ENCODE results near the gene VPS37C. TPM values are rescaled to one million over a fixed set of nuclear protein-coding genes. Genes with fewer than 3 reads are reported as not detected.
A peak's percentile ranks its signal among the peaks of the same experiment; 100 is the strongest.
"Not testable (repeated sequence)": the region's sequence is repeated elsewhere in the genome, so short reads cannot be mapped to it uniquely, and the experiment has no call there.

The VPS37C gene
- total RNA-seq, 1 donor from 2014 or later, result 15.8 TPM

DNA sequence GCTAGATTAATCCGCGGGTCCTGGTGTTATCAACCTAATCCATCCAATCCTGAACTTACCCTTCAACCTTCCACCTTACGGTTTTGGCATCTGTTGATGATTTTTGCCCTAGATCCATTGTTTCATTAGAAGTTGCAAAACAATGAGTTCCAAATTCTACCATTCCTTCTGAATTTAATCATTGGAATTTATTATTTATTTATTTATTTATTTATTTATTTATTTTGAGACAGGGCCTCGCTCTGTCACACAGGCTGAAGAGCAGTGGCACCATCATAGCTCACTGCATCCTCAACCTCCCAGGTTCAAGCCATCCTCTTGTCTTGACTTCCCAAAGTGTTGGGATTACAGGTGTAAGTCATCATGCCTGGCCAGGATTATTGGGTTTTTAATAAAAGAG is 20.3 kb upstream of the VPS37C start:
- ATAC-seq (no peak), DNase-seq (no peak)
- intact Hi-C loops (cut with micrococcal nuclease), result no loop called here

DNA sequence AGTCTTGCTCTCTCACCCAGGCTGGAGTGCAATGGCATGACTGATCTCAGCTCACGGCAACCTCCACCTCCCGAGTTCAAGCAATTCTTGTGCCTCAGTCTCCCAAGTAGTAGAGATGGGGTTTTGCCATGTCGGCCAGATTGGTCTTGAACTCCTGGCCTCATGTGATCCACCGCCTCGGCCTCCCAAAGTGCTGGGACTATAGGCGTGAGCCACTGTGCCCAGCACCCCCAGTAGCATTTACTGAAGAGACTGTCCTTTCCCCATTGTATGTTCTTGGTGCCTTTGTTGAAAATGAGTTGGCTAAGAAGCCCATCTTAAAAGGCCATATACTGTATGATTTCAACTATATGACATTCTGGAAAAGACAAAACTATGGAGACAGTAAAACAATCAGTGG is 19.0 kb upstream of the VPS37C start:
- ATAC-seq; intact Hi-C loops (cut with micrococcal nuclease); DNase-seq: not testable (repeated sequence)

DNA sequence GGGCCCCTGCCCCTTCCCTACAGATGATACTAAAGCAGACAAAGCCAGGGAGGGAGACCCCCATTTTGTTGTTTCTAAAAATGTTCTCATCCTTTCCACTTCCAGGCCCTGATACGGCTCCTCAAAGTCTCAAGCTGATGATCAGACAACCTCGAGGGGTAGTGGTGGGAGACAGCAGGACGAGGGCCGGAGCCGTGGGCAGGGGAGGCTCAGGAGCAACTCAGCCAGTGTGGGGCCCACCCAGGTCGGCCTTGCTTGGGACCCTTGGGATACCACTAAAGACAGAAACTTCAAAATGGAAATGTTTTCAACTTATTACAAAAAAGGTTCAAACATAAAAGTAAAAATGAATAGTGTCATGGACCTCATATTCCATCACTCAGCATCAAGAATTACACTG is 15.2 kb upstream of the VPS37C start:
- ATAC-seq, result no peak
- intact Hi-C loops (cut with micrococcal nuclease), result no loop called here

DNA sequence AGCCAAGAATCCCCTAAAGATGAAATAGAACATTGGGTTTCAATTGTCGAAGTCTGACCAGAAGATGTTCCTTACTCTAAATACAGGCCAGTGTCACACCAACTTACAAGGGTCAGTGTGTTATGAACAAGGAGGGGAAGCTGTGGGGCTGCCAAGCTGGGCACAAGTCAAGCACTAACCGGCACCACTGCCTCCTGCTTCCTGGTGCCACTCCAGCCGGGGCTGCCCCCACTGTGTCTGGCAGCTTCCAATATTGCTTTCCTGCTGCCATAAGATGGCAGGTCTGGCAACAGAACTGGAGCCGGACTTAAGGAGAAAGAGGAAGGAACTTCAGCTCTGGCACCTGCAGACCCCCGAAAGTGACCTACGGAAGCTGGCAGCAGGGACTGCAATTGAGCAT is 13.7 kb upstream of the VPS37C start:
- ATAC-seq, result no peak
- no peak for DNase-seq
- intact Hi-C loops (cut with micrococcal nuclease), result no loop called here

More for the DNA sequence above, 15.2 kb upstream of the VPS37C start:
- DNase-seq, result no peak

DNA sequence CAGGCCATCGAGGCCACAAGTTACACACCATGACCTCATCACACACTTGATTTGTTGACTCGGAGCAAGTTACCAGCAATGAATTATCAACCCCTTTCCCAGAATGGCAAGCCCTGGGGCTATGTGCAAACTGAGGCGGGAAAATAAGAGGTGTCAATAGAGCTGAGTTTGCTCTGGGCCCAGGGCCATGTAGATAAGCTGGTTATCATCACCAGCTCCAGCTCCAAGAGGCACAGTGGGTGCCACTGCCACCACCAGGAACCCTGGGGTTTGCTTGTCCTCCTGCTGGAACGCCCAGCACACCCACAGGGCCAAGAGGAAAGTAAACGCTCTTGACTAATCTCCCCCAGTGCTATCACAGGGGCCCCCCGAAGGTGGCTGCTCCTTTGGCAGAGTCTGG is 13.0 kb upstream of the VPS37C start:
- DNase-seq (no peak), ATAC-seq (peak; percentile 35)
- intact Hi-C loops (cut with micrococcal nuclease), result no loop called here

DNA sequence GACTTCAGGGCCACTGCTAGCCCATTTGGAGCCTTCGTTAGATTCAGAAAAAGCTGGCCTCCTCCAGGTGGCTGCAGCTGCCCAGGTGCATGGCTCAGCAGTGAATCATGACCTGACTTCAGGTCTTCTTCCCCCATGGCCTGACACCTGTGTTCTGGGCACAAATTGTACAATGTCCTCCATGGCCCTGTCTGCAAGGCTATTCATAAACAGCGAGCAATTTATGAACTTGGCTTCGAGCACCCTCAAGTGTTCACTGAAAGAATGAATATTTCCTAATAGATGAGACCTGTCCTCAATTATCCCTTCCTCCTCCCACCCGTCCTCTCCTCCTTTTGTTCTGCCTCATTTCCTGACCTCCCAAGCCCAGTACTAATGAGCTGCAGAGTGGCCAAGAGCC is 12.2 kb upstream of the VPS37C start:
- ATAC-seq (no peak), DNase-seq (no peak)
- intact Hi-C loops (cut with micrococcal nuclease), result no loop called here

DNA sequence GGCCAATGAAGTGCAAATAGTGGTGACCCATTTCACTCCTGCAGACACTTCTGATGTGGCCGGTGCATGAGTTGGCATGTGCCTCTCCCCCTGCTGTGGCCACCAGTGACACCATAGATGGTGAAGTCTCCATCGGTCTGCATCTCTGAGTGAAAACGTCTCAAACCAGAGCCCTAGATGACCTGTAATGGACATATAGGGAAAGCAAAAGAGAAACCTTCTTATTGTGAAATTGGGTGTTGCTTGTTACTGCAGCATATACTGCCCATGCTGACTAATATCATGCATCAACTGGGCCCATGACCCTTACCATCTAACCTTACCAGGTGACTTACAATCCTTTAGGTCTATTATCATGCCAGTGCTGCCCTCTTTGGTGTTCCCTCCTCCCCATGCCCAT is 11.7 kb upstream of the VPS37C start:
- DNase-seq (no peak), ATAC-seq (no peak)
- intact Hi-C loops (cut with micrococcal nuclease), result no loop called here

DNA sequence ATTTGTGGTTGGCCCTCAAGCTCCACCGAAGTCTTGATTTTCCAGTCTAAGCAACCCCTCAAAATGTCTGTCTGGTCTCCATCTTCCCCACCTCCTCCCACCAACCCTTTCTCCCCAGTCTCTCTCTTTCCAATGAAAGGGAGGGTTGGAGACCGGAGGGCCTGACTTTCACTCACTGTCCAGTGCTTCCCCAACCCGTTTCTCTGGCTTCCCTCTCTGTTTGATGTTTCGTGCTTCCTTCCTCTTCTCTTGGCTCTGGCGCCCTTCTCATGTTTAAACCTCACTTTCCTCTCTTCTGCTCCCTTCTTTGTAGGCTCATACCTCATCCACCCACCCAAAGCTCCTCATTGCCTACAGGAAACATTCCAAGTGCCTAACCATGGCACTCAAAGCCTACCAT is 11.1 kb upstream of the VPS37C start:
- no peak for DNase-seq
- intact Hi-C loops (cut with micrococcal nuclease), result no loop called here

DNA sequence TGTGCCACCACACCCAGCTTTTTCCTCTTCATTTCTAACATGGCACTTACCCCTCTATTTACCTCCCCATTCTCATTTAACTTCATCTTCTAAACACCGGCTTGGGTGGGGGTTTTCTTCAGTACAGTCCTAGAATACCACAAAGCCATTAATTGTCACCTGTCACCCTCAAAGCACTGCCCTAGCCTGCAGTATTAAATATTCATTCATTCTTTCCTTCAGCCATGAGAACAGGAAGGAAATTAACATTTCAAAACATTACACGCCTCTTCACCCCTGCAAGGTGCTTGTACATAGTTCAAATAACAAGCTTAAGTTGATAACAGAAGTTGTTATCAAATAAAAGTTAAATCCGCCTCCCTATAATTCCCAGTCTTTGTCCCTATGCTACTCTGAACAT is 10.7 kb upstream of the VPS37C start:
- ATAC-seq (no peak), DNase-seq (no peak)
- intact Hi-C loops (cut with micrococcal nuclease), result no loop called here

More for the DNA sequence above, 11.1 kb upstream of the VPS37C start:
- ATAC-seq, result no peak

DNA sequence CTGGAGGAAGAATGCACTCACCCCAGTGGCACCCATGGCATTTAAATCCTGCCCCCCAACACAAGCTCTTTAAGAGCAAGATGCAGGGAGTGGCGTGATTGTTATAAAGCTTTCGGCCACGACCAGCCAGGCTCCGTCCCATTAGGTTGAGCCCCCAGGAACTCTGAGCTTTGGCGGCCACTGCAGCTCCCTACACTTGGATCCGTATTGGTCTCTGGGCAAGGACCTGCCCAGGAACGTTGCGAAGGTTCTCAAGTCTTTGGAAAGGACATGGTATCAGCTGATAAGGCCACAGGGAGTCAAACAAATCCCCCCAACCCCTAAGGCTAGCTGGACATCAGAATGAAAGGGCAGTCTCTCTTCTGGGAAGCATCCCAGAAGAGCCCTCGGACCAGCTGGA is 9.3 kb upstream of the VPS37C start:
- no peak for ATAC-seq
- no peak for DNase-seq
- intact Hi-C loops (cut with micrococcal nuclease), result no loop called here

DNA sequence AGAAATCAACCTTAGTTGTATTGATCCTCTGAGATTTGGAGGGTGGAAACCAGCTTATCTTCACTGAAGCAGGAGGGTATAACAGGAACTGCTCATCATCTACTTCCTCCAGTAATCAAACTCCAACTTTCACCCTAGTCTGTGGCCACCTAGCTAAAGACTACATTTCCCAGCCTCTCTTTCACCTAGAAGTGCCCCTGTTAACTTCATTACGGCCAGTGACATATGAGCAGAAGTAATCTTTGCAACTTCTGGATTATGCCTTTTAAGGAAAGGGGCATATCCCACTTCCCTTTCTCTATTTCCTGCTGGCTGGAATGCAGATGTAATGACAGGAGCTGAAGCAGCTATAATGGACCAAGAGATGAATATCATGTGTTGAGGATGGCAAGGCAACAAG is 7.6 kb upstream of the VPS37C start:
- DNase-seq (no peak), ATAC-seq (no peak)
- intact Hi-C loops (cut with micrococcal nuclease), result no loop called here

DNA sequence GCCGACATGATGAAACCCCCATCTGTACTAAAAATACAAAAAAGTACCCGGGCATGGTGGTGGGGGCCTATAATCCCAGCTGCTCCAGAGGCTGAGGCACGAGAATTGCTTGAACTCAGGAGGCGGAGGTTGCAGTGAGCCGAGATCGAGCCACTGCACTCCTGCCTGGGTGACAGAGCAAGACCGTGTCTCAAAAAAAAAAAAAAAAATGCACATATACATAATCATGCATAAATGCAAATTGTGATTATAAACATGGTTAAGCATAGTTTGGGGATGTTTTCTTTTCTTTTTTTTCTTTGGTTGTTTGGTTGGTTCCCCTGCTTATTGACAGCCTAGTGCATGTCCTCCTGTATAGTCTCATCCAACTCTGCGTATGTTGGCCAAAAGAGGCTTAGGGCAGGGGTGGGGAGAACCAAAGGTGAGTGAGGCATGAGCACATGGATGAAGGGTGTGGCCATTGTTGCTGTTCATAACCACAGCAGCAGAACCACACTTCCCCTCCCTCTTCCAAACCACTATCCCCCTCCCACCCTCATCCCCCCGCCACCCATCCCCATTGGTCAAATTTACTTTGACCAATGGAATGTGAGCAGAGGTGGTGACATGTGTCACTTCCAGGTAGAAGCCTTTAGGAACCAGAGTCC is 6.9 kb upstream of the VPS37C start:
- no peak for DNase-seq
- intact Hi-C loops (cut with micrococcal nuclease), result no loop called here
- no peak for ATAC-seq

DNA sequence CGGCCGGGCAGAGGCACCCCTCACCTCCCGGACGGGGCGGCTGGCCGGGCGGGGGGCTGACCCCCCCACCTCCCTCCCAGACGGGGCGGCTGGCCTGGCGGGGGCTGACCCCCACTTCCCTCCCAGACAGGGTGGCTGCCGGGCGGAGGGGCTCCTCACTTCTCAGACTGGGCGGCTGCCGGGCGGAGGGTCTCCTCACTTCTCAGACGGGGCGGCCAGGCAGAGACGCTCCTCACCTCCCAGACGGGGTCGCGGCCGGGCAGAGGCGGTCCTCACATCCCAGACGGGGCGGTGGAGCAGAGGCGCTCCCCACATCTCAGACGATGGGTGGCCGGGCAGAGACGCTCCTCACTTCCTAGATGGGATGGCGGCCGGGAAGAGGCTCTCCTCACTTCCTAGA is 5.1 kb upstream of the VPS37C start:
- ATAC-seq; DNase-seq; intact Hi-C loops (cut with micrococcal nuclease): not testable (repeated sequence)

DNA sequence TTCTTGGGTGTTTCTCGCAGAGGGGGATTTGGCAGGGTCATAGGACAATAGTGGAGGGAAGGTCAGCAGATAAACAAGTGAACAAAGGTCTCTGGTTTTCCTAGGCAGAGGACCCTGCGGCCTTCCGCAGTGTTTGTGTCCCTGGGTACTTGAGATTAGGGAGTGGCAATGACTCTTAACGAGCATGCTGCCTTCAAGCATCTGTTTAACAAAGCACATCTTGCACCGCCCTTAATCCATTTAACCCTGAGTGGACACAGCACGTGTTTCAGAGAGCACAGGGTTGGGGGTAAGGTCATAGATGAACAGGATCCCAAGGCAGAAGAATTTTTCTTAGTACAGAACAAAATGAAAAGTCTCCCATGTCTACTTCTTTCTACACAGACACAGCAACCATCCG is 4.6 kb upstream of the VPS37C start:
- intact Hi-C loops (cut with micrococcal nuclease); DNase-seq; ATAC-seq: not testable (repeated sequence)

DNA sequence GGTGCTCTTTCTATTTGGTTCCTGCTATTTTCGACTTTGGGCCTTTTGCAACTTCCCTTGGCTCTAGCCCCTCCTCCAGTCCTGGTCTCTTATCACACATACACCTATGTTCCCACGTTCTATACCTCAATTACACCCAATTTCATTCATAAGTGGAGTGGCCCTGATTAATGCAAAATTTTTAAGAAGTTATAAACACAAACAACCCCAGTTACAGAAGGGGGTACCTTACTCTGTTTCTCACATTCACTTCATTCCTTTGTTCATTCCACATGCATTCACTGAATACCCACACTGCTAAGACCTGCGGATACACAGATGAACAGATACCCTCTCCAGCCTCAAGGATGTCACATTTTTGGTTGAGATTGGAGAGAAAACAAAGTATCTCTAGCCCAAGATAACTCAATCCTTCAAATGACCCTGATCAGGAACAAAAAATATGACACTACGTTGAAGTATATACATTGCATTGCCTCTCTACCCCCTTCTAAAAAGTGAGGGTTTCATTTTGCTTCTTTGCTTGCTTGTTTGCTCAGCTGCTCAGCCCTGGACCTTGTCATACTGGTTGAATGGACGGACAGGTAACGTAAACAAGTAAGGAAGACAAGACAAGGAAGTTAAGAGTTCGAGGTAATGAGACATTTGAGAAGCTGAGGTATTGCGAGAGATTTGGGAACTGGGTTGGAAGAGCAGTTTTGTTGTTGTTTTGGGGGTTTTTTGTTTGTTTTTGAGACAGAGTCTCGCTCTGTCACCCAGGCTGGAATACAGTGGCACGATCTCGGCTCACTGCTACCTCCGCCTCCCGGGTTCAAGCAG is 3.6 kb upstream of the VPS37C start:
- no peak for DNase-seq
- intact Hi-C loops (cut with micrococcal nuclease), result no loop called here
- ATAC-seq, result no peak

DNA sequence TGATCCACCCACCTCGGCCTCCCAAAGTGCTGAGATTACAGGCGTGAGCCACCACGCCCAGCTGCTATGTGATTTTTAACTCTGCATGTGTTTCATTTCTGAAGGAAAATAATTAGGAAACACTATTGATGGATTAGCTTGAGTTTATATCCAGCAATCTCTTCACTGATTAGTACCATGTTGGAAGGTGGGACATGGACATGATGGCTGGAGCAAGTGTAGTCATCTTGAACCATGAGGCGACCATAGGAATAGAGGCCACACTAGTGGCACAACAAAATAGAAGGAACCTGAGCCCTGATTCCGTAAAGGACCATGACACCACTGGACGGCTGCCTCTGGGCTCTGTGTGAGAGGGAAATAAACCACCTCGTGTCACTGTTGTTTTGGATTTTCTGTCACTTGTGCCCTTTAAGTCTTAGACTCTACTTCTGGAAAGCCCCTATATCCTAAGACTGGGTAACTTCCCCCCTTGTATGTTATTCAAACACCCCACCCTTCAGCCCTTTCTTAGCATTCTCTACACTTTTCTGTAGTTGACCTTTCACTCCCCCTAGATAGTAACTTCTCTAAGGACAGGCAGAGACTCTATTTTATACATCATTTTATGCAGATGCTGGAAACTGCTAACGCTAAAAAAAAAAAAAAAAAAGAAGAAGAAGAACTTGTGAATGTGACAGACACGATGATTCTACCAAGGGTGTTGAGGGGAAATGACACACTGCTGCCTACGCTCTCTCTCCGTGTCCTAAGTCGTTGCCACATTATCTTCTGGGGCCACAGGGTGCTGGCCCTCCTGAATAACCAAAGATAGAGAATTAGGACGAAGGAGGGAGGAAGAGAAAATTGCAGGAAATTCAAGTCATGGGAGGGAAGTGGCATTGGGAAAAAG is 2.7 kb upstream of the VPS37C start:
- DNase-seq (no peak), ATAC-seq (no peak)
- intact Hi-C loops (cut with micrococcal nuclease), result no loop called here

DNA sequence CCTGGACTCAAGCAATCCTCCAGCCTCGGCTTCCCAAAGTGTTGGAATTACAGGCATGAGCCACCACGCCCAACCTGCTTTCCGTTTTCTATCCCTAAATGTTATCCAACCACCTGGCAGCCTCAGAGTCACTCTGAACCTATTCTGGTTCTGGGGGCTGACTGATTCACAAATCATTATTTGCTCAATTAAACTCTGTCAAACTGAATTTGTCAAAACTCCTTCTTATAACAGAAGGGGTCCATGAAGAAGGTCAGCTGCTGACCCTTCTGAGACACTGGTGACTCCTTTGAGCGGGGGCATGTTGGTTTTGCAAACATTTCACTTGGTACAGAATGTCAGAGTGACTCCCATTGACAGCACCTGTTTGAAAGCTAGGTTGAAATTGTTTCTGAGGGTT is 1.8 kb upstream of the VPS37C start:
- DNase-seq, result no peak
- intact Hi-C loops (cut with micrococcal nuclease), result no loop called here
- ATAC-seq, result no peak

DNA sequence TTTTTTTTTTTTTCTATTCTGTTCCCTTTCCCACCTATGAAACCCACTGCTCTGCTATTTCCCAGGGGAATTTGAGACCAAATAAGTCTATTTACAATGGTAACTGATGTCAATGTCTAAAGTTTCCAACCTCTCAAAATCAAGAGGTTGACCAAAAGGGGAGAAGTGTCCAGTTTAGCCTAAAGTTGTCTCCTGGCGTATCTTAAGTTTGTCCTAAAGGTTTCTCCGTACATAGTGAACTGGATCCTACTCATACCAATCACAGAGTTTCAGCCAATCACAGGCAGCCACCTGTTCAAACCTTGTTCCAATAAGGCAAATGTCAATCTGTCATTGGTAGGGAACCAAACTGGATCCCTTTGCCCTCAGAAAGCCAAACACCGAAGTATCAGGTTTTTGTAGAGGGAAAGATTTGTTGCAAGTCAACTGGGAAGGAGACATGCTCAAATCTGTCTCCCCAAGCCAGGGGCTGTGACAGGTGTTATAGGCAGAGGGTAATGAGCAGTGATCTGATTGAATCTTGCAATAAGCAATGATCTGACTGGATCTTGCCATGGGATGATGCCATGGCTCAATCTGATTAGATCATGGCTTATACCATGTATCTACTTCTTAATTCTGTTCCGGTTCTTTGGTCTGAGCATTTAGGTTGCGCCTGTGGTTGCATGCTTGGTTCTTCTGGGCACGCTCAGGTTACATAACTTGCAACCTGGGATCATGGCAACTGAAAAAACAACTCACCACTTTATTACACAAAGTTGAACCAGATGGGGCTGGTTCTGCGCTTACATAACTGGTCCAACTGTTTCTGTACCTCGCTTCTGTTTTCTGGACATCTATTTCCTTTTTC is 1.1 kb upstream of the VPS37C start:
- DNase-seq, result no peak
- intact Hi-C loops (cut with micrococcal nuclease), result no loop called here

More for the DNA sequence above, 1.1 kb upstream of the VPS37C start:
- no peak for ATAC-seq
